Prostate gland (tissue), 2 donors: ENCODE results near the gene SCFD2.

Experiments used
- POLR2A ChIP-seq: fragments of 450-650 bp; IDR thresholded peaks from one replicate; pipeline ENCODE4 v1.6.1; 2016; ENCODE audit warnings: antibody characterized with exemption, mild to moderate bottlenecking
- POLR2AphosphoS5 ChIP-seq: sonication (generic); formaldehyde crosslinking; IDR thresholded peaks from one replicate; pipeline ENCODE4 v1.6.1; 2017; ENCODE audit warnings: antibody characterized with exemption
- TF ChIP-seq, protein P1 (sequence below), 4 experiments: fragments of 200-600 bp in 2 of 4; fragments of 450-650 bp in 2 of 4; sonication (generic) in 2 of 4; IDR thresholded peaks; 1 replicate in 3 of 4; 2 replicates in 1 of 4; pipeline ENCODE4 v1.5.1; 2016 to 2019; ENCODE audit warnings: antibody characterized with exemption in 4 of 4, mild to moderate bottlenecking in 2 of 4, moderate library complexity in 2 of 4

DNA sequence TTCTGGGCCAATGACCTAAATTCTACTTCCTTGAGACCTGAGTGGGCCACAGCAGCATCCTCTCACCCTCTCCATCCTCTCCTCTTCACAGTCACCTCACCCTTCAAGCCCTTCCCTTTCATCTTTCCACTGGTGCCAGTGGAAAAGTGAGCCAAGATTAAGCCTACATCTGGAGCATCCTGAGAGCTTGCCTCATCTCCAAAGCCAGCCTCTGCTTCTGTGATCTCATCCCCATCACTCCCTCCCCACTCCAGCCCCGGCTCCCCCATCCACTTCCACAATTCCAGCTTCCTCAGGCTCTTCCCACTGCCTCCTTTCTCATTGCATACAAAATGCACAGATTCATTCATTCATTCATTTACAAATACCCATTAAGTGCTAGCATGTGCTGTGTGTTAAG is 513.8 kb downstream of the SCFD2 start:
- TF ChIP-seq, protein P1, sequence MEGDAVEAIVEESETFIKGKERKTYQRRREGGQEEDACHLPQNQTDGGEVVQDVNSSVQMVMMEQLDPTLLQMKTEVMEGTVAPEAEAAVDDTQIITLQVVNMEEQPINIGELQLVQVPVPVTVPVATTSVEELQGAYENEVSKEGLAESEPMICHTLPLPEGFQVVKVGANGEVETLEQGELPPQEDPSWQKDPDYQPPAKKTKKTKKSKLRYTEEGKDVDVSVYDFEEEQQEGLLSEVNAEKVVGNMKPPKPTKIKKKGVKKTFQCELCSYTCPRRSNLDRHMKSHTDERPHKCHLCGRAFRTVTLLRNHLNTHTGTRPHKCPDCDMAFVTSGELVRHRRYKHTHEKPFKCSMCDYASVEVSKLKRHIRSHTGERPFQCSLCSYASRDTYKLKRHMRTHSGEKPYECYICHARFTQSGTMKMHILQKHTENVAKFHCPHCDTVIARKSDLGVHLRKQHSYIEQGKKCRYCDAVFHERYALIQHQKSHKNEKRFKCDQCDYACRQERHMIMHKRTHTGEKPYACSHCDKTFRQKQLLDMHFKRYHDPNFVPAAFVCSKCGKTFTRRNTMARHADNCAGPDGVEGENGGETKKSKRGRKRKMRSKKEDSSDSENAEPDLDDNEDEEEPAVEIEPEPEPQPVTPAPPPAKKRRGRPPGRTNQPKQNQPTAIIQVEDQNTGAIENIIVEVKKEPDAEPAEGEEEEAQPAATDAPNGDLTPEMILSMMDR (IDR thresholded peaks at IDR 0.05), result no peak
- TF ChIP-seq POLR2AphosphoS5, result no peak
- TF ChIP-seq POLR2A, result no peak
